IPS-NIHi7 (cell line): ENCODE measurements around the gene PEDS1.
"Not testable (repeated sequence)": the region's sequence is repeated elsewhere in the genome, so short reads cannot be mapped to it uniquely, and the experiment has no call there.

ENCODE experiments used
- DNase-seq: peaks from one replicate; pipeline ENCODE4 v3.0.0; 2012; ENCODE audit warnings: mixed read lengths; ENCODE audit errors: extremely low spot score

Gene PEDS1

GRCh38 chr20:50163570-50164317, 10.2 kb upstream of the PEDS1 start:
- DNase-seq, result no peak

DNA sequence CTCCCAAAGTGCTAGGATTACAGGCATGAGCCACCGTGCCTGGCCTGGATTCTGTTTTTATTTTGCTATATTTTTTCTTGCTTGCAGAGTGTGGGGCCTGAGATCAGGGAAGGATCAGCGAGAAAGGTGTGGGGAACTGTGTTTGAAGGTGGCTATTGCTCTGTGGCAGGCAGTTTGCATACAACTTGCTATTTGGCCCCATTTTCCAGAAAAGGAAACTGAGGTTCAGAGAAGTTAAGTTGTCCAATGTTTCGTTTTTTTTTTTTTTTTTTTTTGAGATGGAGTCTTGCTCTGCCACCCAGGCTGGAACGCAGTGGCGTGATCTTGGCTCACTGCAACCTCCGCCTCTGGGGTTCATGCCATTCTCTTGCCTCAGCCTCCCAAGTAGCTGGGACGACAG, 8.0 kb upstream of the PEDS1 start:
- not testable (repeated sequence) for DNase-seq

DNA sequence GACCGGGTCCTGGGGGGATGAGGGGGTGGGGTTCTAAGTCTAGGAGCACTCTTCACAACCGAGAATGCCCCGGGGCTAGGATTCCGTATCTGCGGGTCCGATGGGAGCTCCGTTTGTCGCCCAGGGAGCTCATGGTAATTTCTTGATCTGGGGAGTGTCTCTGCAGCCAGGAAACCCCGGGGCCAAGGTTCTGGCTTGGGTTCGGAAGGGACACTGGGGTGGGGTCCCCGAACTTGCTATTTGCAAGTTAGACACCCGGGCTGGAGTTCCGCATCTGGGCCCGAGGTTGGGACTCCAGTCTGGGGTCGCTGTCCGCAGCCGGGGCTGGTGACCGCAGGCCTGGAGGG, 397 bp downstream of the PEDS1 start:
- no peak for DNase-seq

GRCh38 chr20:50152394-50153152, 950 bp downstream of the PEDS1 start:
- no peak for DNase-seq

- no peak for DNase-seq
Observed at GRCh38 chr20:50151034-50151743, 2.3 kb downstream of the PEDS1 start.

GRCh38 chr20:50149481-50150254, 3.9 kb downstream of the PEDS1 start:
- DNase-seq, result no peak

- no peak for DNase-seq
Observed at GRCh38 chr20:50146732-50147662, 6.5 kb downstream of the PEDS1 start.

- DNase-seq, result no peak
Observed at GRCh38 chr20:50146214-50146613, 7.3 kb downstream of the PEDS1 start.

DNA sequence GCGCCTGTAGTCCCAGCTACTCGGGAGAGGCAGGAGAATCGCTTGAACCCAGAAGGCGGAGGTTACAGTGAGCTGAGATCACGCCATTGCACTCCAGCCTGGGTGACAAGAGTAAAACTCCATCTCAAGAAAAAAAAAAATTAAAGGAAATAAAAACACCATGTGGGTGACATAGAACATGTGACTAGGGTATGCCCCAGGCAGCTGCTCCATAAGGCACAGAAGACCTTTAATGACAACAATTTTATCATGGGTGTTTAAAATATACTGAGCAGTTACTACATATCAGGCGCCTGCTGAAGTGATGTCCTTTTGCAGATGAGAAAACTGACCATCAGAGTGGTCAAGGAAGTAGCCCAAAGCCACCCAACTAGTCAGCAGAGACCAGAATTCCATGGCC, 8.0 kb downstream of the PEDS1 start:
- no peak for DNase-seq

DNA sequence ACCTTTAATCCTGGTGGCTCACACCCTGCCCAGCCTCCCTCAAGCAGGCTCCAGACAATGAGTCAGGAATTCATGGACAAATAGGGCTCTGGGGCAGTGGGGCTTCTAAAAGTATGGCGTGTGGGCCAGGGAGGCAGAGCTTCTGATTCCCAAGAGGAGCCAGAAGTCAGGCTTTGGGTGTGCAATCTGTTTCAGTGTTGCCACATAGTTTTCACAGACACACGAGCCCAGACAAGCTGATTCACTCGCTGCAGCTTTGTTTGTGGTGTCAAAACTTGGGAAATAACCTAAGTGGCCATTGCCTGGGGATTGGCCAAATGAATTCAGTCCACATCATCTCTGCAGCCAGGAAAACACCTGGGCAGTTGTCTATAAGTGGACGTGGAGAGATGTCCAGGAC, 9.2 kb downstream of the PEDS1 start:
- DNase-seq, result no peak

DNA sequence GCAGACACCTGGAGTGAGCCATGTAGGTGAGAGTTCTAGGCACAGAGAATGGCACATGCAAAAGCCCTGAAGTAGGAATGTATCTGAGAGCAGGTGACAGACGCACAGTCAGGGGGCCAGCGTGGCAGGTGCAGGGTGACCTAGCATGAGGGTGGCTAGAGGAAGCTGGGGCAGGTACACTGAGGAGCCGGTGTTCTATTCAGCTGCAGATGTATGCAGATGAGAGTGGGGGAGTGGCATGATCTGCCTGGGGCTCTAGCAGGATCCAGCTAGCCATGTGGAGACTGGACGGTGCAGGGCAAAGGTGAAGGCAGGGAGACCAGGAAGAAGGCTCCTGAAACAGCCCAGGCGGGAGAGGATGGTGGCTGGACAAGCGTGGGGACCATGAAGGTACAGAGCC, 10.7 kb downstream of the PEDS1 start:
- DNase-seq, result peak; percentile 64

DNA sequence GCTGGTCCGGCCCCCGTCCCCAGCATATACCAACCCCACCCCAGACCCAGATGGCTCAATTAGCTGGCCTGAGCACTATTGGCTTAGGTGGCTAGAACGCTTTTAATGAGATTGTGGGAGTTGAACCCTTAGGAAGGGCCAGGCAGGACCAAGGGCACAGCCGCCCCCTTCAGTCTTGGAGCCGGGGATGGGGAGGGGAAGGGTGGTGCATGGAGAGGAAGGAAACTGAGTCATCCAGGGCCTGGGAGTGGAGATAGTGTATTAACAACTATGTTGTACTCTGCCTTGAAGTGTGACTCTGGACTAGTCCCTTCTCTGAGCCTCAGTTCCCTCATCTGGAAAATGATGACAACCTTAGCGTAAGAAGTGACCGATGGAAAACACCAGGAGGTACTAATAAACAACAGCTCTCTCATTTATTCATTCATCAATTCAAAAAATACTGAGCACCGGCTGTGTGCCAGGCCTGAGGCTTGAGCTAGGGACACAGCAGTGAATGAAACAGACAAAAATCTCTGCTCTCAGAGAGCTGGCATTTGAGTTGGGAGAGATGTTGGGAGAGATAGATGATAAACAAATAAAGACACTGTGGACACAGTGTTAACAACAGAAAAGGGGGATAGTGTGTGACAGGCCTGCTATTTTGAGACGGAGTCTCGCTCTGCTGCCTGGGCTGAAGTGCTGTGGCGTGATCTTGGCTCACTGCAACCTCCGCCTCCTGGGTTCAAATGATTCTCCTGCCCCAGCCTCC, 11.5 kb downstream of the PEDS1 start:
- no peak for DNase-seq

DNA sequence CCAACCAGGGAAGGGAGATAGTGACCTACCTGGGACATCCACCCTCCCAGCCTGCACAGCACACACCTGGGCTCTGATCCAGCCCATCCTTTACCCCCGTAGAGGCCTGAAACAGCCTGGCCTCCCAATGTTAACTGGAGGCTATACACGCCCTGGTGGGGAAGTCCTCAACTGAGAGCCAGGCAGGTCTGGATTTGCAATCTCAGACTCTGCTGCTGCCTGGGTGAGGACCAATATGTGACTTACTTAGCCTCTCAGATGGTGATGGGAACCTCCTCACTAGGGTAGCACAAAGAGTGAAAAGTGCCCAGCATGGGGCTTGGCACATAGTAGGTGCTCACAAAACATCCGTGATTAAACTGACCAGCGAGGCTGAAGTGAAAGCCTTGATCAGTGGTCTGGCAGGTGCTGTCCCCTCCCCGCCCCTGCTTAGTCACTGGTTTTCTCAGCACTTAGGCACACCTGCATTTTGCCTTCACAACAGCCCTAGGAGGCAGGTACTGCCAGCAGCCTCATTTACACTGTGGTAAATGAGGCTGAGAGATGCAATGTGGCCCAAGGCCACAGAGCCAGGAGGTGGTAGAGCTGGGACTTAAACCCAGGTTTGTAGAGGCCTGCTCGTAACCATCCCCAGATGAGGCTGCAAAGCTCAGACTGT, 12.4 kb downstream of the PEDS1 start:
- DNase-seq, result no peak

DNA sequence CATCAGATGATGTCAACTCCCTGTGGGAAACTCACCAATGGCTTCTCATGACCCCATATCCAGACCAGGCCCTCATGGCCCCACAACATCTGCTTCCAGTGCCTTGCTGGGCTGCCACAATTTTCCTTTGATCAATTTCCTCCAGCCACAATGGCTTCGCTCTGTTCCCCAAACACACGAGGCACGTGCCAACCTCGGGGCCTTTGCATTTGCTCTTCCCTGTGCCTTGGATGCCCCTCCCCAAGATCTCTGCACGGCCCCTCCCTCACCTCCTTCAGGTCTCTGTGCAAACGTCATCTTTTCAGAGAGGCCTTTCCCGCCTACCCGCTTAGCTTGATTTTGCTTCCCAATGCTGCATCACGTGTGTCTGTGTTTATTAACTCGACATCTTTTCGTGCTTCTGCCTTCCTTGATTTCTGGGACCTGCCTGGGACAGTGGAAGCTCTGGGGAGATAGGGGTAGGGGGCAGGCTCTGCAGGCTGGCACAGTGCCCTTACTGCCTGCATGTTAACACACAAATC, 13.1 kb downstream of the PEDS1 start:
- DNase-seq, result no peak

GRCh38 chr20:50138479-50139393, 14.8 kb downstream of the PEDS1 start:
- no peak for DNase-seq

DNA sequence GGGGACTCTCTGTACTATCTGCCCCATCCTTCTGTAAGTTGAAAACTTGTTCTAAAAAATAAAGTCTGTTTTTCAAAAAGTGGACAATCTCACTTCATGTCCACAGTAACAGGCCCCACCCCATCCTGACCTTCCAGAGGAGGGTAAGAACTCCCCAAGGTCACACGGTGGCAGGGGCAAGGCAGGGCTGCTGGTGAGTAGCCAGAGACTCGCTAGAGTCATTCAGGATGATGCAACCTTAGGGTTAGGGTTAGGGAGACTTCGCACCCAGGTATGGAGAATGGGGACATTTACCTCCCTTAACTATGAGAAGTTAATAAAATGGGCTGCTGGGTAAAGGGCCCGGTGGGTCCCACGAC, 15.4 kb downstream of the PEDS1 start:
- DNase-seq, result no peak

DNA sequence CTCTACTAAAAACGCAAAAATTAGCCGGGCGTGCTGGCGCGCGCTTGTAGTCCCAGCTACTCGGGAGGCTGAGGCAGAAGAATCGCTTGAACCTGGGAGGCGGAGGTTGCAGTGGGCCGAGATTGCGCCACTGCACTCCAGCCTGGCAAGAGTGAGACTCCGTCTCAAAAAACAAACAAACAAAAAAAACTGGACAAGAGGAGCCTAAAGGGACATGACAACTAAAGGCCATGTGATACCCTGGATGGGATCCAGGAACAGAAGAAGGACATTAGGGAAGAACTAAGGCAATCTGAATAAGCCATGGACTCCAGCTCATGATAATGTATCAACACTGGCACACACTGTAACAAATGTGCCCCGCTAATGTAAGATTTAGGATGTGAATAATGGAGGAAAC, 15.8 kb downstream of the PEDS1 start:
- DNase-seq, result not testable (repeated sequence)

GRCh38 chr20:50136822-50137599, 16.5 kb downstream of the PEDS1 start:
- no peak for DNase-seq
